ENCODE data around the gene ZNF320.
"Not testable (repeated sequence)": the region's sequence is repeated elsewhere in the genome, so short reads cannot be mapped to it uniquely, and the experiment has no call there.

ZNF320 gene

GRCh38 chr19:52917531-52917930 is 20.1 kb upstream of the ZNF320 start:
- DNase-seq = no peak

GRCh38 chr19:52910648-52911047 is 13.2 kb upstream of the ZNF320 start:
- DNase-seq = no peak

GRCh38 chr19:52904052-52904780 is 6.8 kb upstream of the ZNF320 start:
- DNase-seq = not testable (repeated sequence)

- no peak for DNase-seq
These were observed 4.4 kb upstream of the ZNF320 start for GRCh38 chr19:52901842-52902241.

- DNase-seq = not testable (repeated sequence)
These were observed 1.2 kb upstream of the ZNF320 start for GRCh38 chr19:52898596-52898995.

GRCh38 chr19:52898101-52898500 is 666 bp upstream of the ZNF320 start:
- DNase-seq = no peak

GRCh38 chr19:52896431-52897137 is 851 bp downstream of the ZNF320 start:
- DNase-seq = no peak

GRCh38 chr19:52891336-52891735 is 6.1 kb downstream of the ZNF320 start:
- no peak for DNase-seq

GRCh38 chr19:52889931-52890330 is 7.5 kb downstream of the ZNF320 start:
- no peak for DNase-seq

- DNase-seq = no peak
These were observed 8.4 kb downstream of the ZNF320 start for GRCh38 chr19:52889076-52889475.

- no peak for DNase-seq
These were observed 16.5 kb downstream of the ZNF320 start for GRCh38 chr19:52880895-52881389.

GRCh38 chr19:52872996-52873395 is 24.4 kb downstream of the ZNF320 start:
- DNase-seq = not testable (repeated sequence)

- no peak for DNase-seq
These were observed 26.0 kb downstream of the ZNF320 start for GRCh38 chr19:52871466-52871865.

- not testable (repeated sequence) for DNase-seq
These were observed 29.4 kb downstream of the ZNF320 start for GRCh38 chr19:52868031-52868430.

- DNase-seq = peak; percentile 69
These were observed 39.9 kb downstream of the ZNF320 start, which contains the start of gene ZNF468 for GRCh38 chr19:52857378-52858191. Gene ZNF468 (minus strand): TSS chr19:52857619. CDS start chr19:52854272, 3,347 bp downstream.

GRCh38 chr19:52856540-52857377 is 40.7 kb downstream of the ZNF320 start:
- DNase-seq = peak; percentile 17

Measured in activated CD8-positive, alpha-beta memory T cell treated with anti-CD3 and anti-CD28 coated beads, Interleukin-2, amount 50 U/mL, for 4 hours (primary cell).